Measurements from ENCODE around the gene DGLUCY. TPM values are rescaled to one million over a fixed set of nuclear protein-coding genes. Genes with fewer than 3 reads are reported as not detected.
"Not testable (repeated sequence)": the region's sequence is repeated elsewhere in the genome, so short reads cannot be mapped to it uniquely, and the experiment has no call there.

DGLUCY gene
- total RNA-seq, 3 donors from 2014 or later: 32.6 to 35.7 (median 34.4) TPM

DNA sequence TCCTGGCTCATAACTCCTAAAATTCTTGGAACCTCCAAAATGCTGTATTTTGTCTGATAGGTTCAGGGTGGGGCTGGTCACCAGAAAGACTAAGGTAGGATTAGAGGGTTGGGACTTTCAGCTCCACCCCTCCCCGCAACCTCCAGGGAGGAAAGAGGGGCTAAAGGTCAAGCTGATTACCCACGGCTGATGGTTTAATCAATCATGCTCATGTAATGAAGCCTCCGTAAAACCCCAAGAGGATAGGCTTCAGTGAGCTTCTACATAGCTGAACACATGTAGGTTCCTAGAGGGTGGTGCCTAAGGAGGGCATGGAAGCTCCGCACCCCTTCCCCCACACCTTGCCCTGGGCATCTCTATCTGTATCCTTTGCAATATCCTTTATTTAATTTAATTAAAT is 60.0 kb downstream of the DGLUCY start:
- H3K4me1 ChIP-seq: peaks cover 0 to 6% of the 10 kb centered on the region in 2 donors
- no peaks in the 10 kb centered on the region for H3K36me3 ChIP-seq
- no peak overlapping the region for H3K27ac ChIP-seq
- intact Hi-C loops (cut with DNase I; ENCODE audit: low total_unique reads): loop anchor here (5.0 kb wide), 1 partner anchor 998 kb away; no protein-coding TSS in a partner anchor
- TF ChIP-seq POLR2A (IDR thresholded peaks at IDR 0.05) (no peak), POLR2AphosphoS5 (IDR thresholded peaks at IDR 0.05) (no peak)
- TF ChIP-seq, protein P1, sequence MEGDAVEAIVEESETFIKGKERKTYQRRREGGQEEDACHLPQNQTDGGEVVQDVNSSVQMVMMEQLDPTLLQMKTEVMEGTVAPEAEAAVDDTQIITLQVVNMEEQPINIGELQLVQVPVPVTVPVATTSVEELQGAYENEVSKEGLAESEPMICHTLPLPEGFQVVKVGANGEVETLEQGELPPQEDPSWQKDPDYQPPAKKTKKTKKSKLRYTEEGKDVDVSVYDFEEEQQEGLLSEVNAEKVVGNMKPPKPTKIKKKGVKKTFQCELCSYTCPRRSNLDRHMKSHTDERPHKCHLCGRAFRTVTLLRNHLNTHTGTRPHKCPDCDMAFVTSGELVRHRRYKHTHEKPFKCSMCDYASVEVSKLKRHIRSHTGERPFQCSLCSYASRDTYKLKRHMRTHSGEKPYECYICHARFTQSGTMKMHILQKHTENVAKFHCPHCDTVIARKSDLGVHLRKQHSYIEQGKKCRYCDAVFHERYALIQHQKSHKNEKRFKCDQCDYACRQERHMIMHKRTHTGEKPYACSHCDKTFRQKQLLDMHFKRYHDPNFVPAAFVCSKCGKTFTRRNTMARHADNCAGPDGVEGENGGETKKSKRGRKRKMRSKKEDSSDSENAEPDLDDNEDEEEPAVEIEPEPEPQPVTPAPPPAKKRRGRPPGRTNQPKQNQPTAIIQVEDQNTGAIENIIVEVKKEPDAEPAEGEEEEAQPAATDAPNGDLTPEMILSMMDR (IDR thresholded peaks at IDR 0.05): no peak
- H3K27me3 ChIP-seq: no peaks in the 10 kb centered on the region
- no peak overlapping the region for H3K4me3 ChIP-seq
- DNase-seq (ENCODE audit: low spot score in 2 of 2): no peak
- no peaks in the 10 kb centered on the region for H3K9me3 ChIP-seq

DNA sequence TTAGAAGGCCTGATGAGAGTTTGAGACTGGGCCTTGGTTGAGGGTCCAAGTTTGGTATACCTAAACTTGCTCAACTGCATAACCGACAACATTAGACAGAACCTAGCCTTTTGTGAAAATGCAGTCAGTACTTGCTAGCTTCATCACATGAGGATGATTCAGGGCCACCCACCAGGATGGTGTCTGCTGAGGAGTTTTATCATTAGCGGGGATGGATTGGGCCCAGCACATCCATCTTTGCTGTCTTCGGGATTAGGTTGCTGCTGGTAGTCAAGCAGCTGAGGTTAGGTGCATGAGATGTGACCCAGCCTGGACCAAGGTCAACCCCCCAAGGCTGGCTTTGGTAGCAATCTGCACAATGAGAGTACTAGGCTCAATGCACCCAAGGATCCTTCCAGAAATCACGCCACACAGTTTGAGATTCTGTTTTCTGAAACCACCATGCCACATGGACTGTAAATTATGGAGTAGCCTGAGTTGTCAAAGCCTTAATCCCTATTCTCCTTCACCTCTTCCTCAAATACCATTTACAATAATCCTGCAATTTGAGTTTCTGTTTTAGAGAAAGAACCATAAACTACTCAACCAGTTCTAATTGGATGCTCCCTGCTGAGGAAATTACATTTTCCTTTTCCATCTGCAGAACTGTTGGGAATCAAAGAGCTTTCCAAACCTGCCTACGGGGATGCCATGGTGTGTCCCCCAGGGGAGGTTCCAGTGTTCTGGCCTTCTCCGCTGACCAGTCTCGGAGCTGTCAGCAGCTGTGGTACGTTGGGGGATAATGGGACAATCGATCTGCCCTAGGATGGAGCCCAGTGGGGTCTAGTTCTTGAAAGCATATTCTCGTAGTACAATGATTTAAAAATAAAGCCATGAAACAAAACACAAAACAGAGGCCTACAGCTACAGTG is 61.7 kb downstream of the DGLUCY start:
- Histone ChIP-seq H3K9me3 (no peaks in the 10 kb centered on the region), H3K27me3 (no peaks in the 10 kb centered on the region), H3K27ac (no peak overlapping the region), H3K4me3 (no peak overlapping the region), H3K36me3 (no peaks in the 10 kb centered on the region), H3K4me1 (peaks cover 0 to 5% of the 10 kb centered on the region in 2 donors)
- TF ChIP-seq POLR2A (IDR thresholded peaks at IDR 0.05) (no peak), POLR2AphosphoS5 (IDR thresholded peaks at IDR 0.05) (no peak)
- TF ChIP-seq, protein P1 (IDR thresholded peaks at IDR 0.05): no peak
- intact Hi-C loops (cut with DNase I; ENCODE audit: low total_unique reads): loop anchor here (2.0 kb wide), 1 partner anchor 111 kb away; no protein-coding TSS in a partner anchor
- DNase-seq (ENCODE audit: low spot score in 2 of 2): no peak

GRCh38 chr14:91177073-91178034 is 63.5 kb downstream of the DGLUCY start:
- Histone ChIP-seq H3K4me1 (no peaks in the 10 kb centered on the region), H3K27ac (no peak overlapping the region), H3K36me3 (no peaks in the 10 kb centered on the region), H3K9me3 (no peaks in the 10 kb centered on the region), H3K4me3 (no peak overlapping the region), H3K27me3 (no peaks in the 10 kb centered on the region)
- intact Hi-C loops (cut with DNase I; ENCODE audit: low total_unique reads): loop anchor here (2.0 kb wide), 1 partner anchor 109 kb away; no protein-coding TSS in a partner anchor
- peak in 1 of 2 donors; percentile 41 for DNase-seq (ENCODE audit: low spot score in 2 of 2)
- TF ChIP-seq, protein P1 (IDR thresholded peaks at IDR 0.05): peak; percentile 21 to 82 (median 69)
- TF ChIP-seq POLR2A (IDR thresholded peaks at IDR 0.05): no peak

- no peak for DNase-seq (ENCODE audit: low spot score in 2 of 2)
- no peaks in the 10 kb centered on the region for H3K27me3 ChIP-seq
- H3K9me3 ChIP-seq: no peaks in the 10 kb centered on the region
- no peaks in the 10 kb centered on the region for H3K4me1 ChIP-seq
- no peak overlapping the region for H3K4me3 ChIP-seq
- TF ChIP-seq, protein P1 (IDR thresholded peaks at IDR 0.05): no peak
- no peak for TF ChIP-seq POLR2A (IDR thresholded peaks at IDR 0.05)
- no peak for TF ChIP-seq POLR2AphosphoS5 (IDR thresholded peaks at IDR 0.05)
- intact Hi-C loops (cut with DNase I; ENCODE audit: low total_unique reads): loop anchor here (10.0 kb wide), 1 partner anchor 1716 kb away; no protein-coding TSS in a partner anchor
- no peak overlapping the region for H3K27ac ChIP-seq
- peaks cover 7% of the 10 kb centered on the region for H3K36me3 ChIP-seq
Observed at GRCh38 chr14:91180611-91181010, 66.7 kb downstream of the DGLUCY start.

- H3K36me3 ChIP-seq; DNase-seq (ENCODE audit: low spot score in 2 of 2); H3K27ac ChIP-seq; H3K27me3 ChIP-seq; H3K4me1 ChIP-seq; H3K9me3 ChIP-seq; H3K4me3 ChIP-seq: not testable (repeated sequence)
- intact Hi-C loops (cut with DNase I; ENCODE audit: low total_unique reads): loop anchor here (10.0 kb wide), 1 partner anchor 1718 kb away; no protein-coding TSS in a partner anchor
Observed at GRCh38 chr14:91182753-91183152, 68.9 kb downstream of the DGLUCY start.

Data from breast epithelium (tissue), 4 donors.